ENCODE measurements around the gene JUP. TPM values are rescaled to one million over a fixed set of nuclear protein-coding genes. Genes with fewer than 3 reads are reported as not detected.
"Not testable (repeated sequence)": the region's sequence is repeated elsewhere in the genome, so short reads cannot be mapped to it uniquely, and the experiment has no call there.

Gene JUP
- total RNA-seq (18.6 TPM), polyA plus RNA-seq (ENCODE audit: insufficient read depth in 1 of 8, insufficient read length in 8 of 8, low replicate concordance in 1 of 8) (10 to 100 TPM; 27.6 to 65.2 (median 37.3) TPM)
- long read RNA-seq, donor 1, transcript JUP-201 (15 exons, 3,200 nt): major isoform, 5 of 20 reads
- long read RNA-seq, donor 1, partial matches to known transcripts: 15 of 20 reads
- long read RNA-seq, donor 1, other reads (novel, unspliced or antisense): 0 of 20 reads
- long read RNA-seq, donor 2, partial matches to known transcripts: 0 of 1 reads
- long read RNA-seq, donor 2, other reads (novel, unspliced or antisense): 0 of 1 reads
- long read RNA-seq, donor 3, partial matches to known transcripts: 27 of 33 reads
- long read RNA-seq, donor 3, other reads (novel, unspliced or antisense): 0 of 33 reads
- long read RNA-seq, donor 4, partial matches to known transcripts: 0 of 1 reads
- long read RNA-seq, donor 4, other reads (novel, unspliced or antisense): 0 of 1 reads
- long read RNA-seq, donor 5, transcript JUP-201 (15 exons, 3,200 nt): major isoform, 9 of 13 reads
- long read RNA-seq, donor 5, partial matches to known transcripts: 0 of 13 reads
- long read RNA-seq, donor 5, other reads (novel, unspliced or antisense): 0 of 13 reads
- long read RNA-seq, donor 6, partial matches to known transcripts: 0 of 3 reads
- long read RNA-seq, donor 6, other reads (novel, unspliced or antisense): 0 of 3 reads
- long read RNA-seq, donor 7, partial matches to known transcripts: 0 of 3 reads
- long read RNA-seq, donor 7, other reads (novel, unspliced or antisense): 0 of 3 reads
- long read RNA-seq, donor 8, partial matches to known transcripts: 0 of 2 reads
- long read RNA-seq, donor 8, other reads (novel, unspliced or antisense): 0 of 2 reads
- long read RNA-seq, donor 9, partial matches to known transcripts: 53 of 58 reads
- long read RNA-seq, donor 9, other reads (novel, unspliced or antisense): 0 of 58 reads
- long read RNA-seq, donor 10, partial matches to known transcripts: 0 of 1 reads
- long read RNA-seq, donor 10, other reads (novel, unspliced or antisense): 0 of 1 reads
- long read RNA-seq, donor 11, partial matches to known transcripts: 0 of 2 reads
- long read RNA-seq, donor 11, other reads (novel, unspliced or antisense): 0 of 2 reads

DNA sequence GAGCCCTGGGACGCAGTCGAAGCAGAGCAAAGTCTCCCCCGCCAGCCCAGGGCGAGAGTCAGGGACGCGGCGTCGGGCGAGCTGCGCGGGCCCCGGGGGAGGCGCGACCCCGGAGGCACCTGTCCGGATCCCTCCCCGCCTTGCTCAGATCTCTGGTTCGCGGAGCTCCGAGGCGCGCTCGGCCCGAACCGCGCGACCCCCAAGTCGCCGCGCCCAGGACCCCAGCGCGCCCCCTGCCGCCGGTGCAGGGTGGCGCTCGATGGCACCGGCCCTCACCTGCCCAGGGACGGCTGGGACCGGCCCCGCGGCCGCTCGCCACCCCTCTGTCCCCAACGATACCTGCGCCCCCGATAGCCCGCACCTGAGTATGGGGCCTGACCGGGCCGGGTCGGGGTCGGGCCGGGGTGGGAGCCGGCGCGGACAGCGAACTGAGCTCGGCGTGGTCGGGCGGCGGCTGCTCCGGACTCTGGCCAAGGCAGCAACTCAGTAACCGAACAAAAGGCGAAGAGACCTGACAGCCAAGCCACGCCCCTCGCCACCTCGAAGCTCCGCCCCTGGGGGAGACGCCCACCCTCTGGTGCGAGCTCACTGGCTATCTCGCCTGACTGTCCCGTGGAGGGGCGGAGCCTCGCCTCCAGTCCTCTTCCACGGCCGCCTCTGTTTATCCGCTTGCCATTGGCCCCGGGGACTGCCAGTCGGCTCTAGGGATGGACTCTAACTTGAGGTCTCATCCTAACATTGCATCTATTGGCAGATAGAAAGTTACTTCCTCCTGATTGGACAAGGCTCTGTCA lies at the start of gene JUP:
TSS of gene JUP (minus strand) at position 485 of the 794 bp plus-strand sequence. CDS start 14,857 bp downstream, outside the sequence.
- H3K27ac ChIP-seq (ENCODE audit: low read length): peak within 1 kb of the TSS; percentile 65
- H3K27me3 ChIP-seq (ENCODE audit: control insufficient read depth, insufficient read depth, low read length): no peaks in the 10 kb centered on the region
- peak within 1 kb of the TSS; percentile 58 for H3K4me3 ChIP-seq (ENCODE audit: low read length)
- H3K4me1 ChIP-seq (ENCODE audit: control insufficient read depth, insufficient read depth, low read length): peaks cover 39% of the 10 kb centered on the region
- WGBS (ENCODE audit: insufficient coverage): under 1% methylated on average over 70 of the region's 79 CpGs
- peak; percentile 99 for DNase-seq
- H3K9me3 ChIP-seq (replicated peaks; ENCODE audit: control insufficient read depth, low read depth, low read length): no peaks in the 10 kb centered on the region
- no peaks in the 10 kb centered on the region for H3K36me3 ChIP-seq (ENCODE audit: control insufficient read depth, insufficient read depth, low read length)

DNA sequence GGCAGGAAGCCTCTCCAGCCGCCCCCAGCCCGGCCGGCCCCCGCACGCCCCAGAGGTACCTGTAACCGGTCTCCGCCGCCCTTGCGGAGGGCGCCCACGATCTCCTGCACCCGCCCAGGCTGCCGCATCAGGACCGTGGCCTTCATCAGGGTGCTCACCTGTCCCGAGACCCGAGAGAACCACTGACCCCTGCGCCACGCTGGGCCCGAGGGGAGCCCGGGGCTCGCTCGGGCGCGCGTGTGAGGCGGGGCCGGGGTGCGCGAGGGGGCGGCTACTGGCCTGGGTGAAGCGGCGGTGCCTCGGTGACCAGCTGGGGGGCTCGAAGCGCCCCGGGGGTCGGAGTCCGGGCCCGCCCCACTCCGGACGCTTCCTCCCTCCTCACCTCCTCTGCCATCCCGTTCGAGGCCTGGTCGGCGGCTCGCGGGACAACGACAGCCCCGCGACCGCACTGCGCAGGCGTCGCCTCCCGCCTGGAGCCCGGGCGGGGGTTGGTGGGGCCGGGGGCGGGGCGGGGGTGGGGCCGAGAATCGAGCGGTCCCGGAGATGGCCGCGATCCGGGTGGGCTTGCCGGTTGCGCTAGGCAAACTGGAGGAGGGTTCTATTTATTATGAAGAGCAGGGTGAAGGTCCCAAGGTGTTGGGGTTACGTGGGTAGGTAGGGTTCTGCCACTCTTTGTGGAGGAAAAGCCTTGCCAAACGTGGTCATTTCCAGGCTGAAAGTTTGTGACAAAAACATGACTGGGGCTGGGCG lies 49.5 kb upstream of the JUP start, which contains the start of gene NT5C3B:
TSS of gene NT5C3B (minus strand) at position 433 of the 750 bp plus-strand sequence. CDS start at position 394, 39 bp downstream.
- Histone ChIP-seq H3K4me3 (ENCODE audit: low read length) (peak within 1 kb of the TSS; percentile 88), H3K36me3 (ENCODE audit: control insufficient read depth, insufficient read depth, low read length) (peaks cover 16% of the 10 kb centered on the region), H3K27ac (ENCODE audit: low read length) (no peak within 1 kb of the TSS), H3K27me3 (ENCODE audit: control insufficient read depth, insufficient read depth, low read length) (no peaks in the 10 kb centered on the region), H3K4me1 (ENCODE audit: control insufficient read depth, insufficient read depth, low read length) (peaks cover 15% of the 10 kb centered on the region), H3K9me3 (replicated peaks; ENCODE audit: control insufficient read depth, low read depth, low read length) (no peaks in the 10 kb centered on the region)
- 0% methylated on average over 43 of the region's 72 CpGs for WGBS (ENCODE audit: insufficient coverage)
- peak; percentile 79 for DNase-seq

DNA sequence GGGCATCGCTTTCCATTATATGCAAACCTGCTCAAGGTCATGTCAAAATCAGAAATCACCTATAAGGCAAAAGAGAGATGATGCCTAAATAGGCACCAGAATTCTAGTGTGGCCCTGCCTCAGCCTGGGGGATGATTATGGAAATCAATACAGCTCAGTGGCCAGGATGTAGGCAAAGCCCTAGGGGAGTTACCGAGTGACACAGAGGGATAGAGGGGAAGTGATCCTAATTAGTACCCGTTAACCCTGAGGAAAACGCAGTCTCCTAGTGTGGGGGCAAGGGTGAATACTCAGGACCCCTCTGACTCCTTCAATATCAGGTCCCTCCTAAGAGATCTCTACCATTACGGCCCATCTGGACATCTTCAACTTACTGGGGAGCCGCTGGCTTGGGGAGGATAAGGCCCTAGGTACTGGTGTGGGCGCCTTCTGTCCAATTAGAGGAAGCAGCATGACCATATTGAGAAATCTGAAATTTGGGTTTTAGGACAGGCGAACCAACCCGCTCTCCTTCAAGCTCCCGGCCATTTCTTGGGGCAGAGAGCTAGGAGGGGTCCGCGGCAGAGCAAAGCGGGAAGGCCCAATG lies 48.8 kb upstream of the JUP start:
- Histone ChIP-seq H3K4me3 (ENCODE audit: low read length) (peak overlapping the region; percentile 88), H3K36me3 (ENCODE audit: control insufficient read depth, insufficient read depth, low read length) (peaks cover 22% of the 10 kb centered on the region), H3K27me3 (ENCODE audit: control insufficient read depth, insufficient read depth, low read length) (no peaks in the 10 kb centered on the region), H3K4me1 (ENCODE audit: control insufficient read depth, insufficient read depth, low read length) (peaks cover 15% of the 10 kb centered on the region), H3K27ac (ENCODE audit: low read length) (no peak overlapping the region), H3K9me3 (replicated peaks; ENCODE audit: control insufficient read depth, low read depth, low read length) (no peaks in the 10 kb centered on the region)
- DNase-seq: no peak
- WGBS (ENCODE audit: insufficient coverage): 4% methylated on average over 5 of the region's 13 CpGs

DNA sequence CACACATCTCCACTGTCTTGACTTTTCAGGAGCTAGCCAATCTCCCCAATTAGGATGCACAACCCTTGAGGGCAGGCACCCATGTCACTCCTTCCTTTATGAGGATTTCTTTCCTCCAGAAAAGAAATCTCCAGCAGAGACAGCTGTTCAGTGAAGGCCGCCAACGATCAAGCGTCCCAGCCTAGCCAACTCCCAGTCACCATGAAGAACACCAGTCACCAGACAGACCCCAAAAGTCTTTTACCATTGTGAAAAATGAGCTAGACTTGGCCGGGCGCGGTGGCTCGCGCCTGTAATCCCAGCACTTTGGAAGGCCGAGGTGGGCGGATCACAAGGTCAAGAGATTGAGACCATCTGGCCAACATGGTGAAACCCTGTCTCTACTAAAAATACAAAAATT lies 43.5 kb upstream of the JUP start:
- H3K4me3 ChIP-seq (ENCODE audit: low read length); H3K27ac ChIP-seq (ENCODE audit: low read length); H3K9me3 ChIP-seq (replicated peaks; ENCODE audit: control insufficient read depth, low read depth, low read length); H3K4me1 ChIP-seq (ENCODE audit: control insufficient read depth, insufficient read depth, low read length); H3K27me3 ChIP-seq (ENCODE audit: control insufficient read depth, insufficient read depth, low read length); DNase-seq: not testable (repeated sequence)
- H3K36me3 ChIP-seq (ENCODE audit: control insufficient read depth, insufficient read depth, low read length): peaks cover 62% of the 10 kb centered on the region
- WGBS (ENCODE audit: insufficient coverage): 89% methylated on average over 10 of the region's 10 CpGs

DNA sequence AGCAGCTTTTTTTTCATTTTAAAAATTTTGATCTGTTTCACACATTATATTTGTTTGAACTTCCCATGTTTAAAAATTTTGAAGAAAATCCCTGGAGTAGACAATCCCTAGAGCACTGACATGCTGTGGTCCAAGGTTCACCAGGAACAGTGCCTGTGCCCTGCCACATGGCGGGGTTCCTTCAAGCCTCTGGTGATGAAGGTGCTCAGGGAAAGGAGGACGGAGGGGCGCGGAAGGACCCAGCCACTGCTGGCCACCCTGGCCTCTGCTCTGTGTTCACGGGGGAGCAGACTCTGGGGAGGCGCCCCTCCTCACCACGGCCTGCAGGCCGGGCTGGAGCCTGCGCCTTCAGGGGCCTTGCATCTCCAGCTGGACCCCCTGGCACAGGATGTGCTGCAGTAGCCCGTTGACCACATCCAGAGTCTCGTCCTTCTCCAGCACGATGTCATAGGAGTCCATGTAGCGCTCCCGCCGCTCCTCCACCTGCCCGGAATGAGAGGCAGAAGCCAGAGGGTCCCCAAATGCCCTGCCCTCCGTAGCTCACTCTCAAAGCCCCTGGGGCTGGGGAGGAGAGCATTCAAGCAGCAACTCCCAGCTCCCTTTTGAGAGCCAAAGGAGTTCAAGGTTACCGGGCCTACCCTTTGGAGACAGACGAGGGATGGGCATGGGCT lies 38.8 kb upstream of the JUP start:
- Histone ChIP-seq H3K27ac (ENCODE audit: low read length) (no peak overlapping the region), H3K36me3 (ENCODE audit: control insufficient read depth, insufficient read depth, low read length) (peaks cover 67% of the 10 kb centered on the region), H3K4me3 (ENCODE audit: low read length) (no peak overlapping the region), H3K27me3 (ENCODE audit: control insufficient read depth, insufficient read depth, low read length) (no peaks in the 10 kb centered on the region), H3K4me1 (ENCODE audit: control insufficient read depth, insufficient read depth, low read length) (no peaks in the 10 kb centered on the region), H3K9me3 (replicated peaks; ENCODE audit: control insufficient read depth, low read depth, low read length) (no peaks in the 10 kb centered on the region)
- WGBS (ENCODE audit: insufficient coverage): 82% methylated on average over 18 of the region's 19 CpGs
- DNase-seq: no peak

DNA sequence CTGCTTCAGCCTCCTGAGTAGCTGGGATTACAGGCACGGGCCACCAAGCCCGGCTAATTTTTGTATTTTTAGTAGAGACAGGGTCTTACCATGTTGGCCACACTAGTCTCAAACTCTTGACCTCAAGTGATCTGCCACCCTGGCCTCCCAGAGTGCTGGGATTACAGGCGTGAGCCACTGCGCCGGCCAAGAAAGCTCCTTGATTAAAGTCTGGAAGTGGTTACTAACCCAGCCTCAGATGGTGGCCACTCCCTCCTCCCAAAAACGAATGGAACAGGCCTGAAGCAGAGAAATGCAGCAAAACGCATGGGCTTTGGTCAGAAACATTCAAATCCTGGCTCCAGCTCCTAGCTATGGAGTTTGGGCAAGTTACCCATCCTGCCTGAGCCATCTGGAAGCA lies 37.6 kb upstream of the JUP start:
- Histone ChIP-seq H3K27ac (ENCODE audit: low read length) (no peak overlapping the region), H3K9me3 (replicated peaks; ENCODE audit: control insufficient read depth, low read depth, low read length) (no peaks in the 10 kb centered on the region), H3K36me3 (ENCODE audit: control insufficient read depth, insufficient read depth, low read length) (peaks cover 71% of the 10 kb centered on the region), H3K4me3 (ENCODE audit: low read length) (no peak overlapping the region), H3K27me3 (ENCODE audit: control insufficient read depth, insufficient read depth, low read length) (no peaks in the 10 kb centered on the region), H3K4me1 (ENCODE audit: control insufficient read depth, insufficient read depth, low read length) (no peaks in the 10 kb centered on the region)
- DNase-seq: no peak
- 74% methylated on average over 3 of the region's 7 CpGs for WGBS (ENCODE audit: insufficient coverage)

DNA sequence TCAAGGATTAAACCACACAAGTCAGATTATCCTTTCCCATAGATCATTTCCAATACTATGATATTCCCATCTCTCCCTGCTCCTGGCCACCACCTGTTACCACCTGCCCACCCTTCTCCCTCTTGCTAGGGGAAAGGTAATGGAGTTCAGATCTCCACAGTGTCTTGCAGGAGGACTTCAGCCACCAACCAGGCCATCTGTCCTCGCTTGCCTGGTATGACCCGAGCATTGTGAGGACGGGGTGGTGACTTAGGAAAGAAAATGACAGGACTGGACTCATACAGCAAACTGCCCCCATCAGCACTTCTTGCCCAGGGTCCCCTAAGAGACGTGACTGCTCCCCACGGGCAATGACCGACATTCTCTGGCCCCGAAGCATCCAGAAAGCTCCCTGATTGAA lies 37.1 kb upstream of the JUP start:
- Histone ChIP-seq H3K36me3 (ENCODE audit: control insufficient read depth, insufficient read depth, low read length) (peaks cover 67% of the 10 kb centered on the region), H3K4me3 (ENCODE audit: low read length) (no peak overlapping the region), H3K9me3 (replicated peaks; ENCODE audit: control insufficient read depth, low read depth, low read length) (no peaks in the 10 kb centered on the region), H3K27ac (ENCODE audit: low read length) (no peak overlapping the region), H3K4me1 (ENCODE audit: control insufficient read depth, insufficient read depth, low read length) (no peaks in the 10 kb centered on the region), H3K27me3 (ENCODE audit: control insufficient read depth, insufficient read depth, low read length) (no peaks in the 10 kb centered on the region)
- WGBS (ENCODE audit: insufficient coverage): 80% methylated on average over 2 of the region's 7 CpGs
- no peak for DNase-seq

DNA sequence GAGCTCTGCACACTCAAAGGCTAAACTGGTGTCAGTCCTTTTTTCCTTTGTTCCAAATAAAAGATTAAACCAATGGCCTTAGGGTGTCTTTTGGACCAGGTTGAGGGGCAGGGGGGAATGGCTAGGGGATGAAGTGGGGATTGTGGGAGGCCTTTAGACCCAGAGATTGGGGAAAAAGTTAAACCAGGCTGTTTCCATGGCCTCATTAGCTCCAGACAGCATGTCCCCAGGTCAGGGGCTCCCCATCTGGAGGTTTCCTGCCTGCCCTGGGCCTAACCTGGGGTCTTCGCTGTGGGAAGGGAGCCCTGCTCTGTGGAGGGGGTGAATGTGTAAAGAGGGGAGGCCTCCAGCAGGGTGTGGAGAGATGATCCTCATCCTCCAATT lies 36.6 kb upstream of the JUP start:
- no peak overlapping the region for H3K4me3 ChIP-seq (ENCODE audit: low read length)
- H3K27me3 ChIP-seq (ENCODE audit: control insufficient read depth, insufficient read depth, low read length): no peaks in the 10 kb centered on the region
- H3K36me3 ChIP-seq (ENCODE audit: control insufficient read depth, insufficient read depth, low read length): peaks cover 68% of the 10 kb centered on the region
- H3K4me1 ChIP-seq (ENCODE audit: control insufficient read depth, insufficient read depth, low read length): no peaks in the 10 kb centered on the region
- no peak for DNase-seq
- no peak overlapping the region for H3K27ac ChIP-seq (ENCODE audit: low read length)
- H3K9me3 ChIP-seq (replicated peaks; ENCODE audit: control insufficient read depth, low read depth, low read length): no peaks in the 10 kb centered on the region
- WGBS (ENCODE audit: insufficient coverage): no CpG with 5 or more reads among the region's 1 CpG
